ENCODE data around the gene TEDC2.

GRCh38 chr16:2492292-2492691, 32.4 kb downstream of the TEDC2 start:
- TF ChIP-seq POLR2A (IDR thresholded peaks at IDR 0.05; ENCODE audit: control extremely low read depth in 1 of 2, low read depth in 2 of 2, low read length in 2 of 2) = no peak
- TF ChIP-seq POLR2AphosphoS5 (IDR thresholded peaks at IDR 0.05; ENCODE audit: low read depth, low read length) = no peak
- TF ChIP-seq JUND (IDR thresholded peaks at IDR 0.05; ENCODE audit: low read length) = no peak
- no peak for TF ChIP-seq CTCF (IDR thresholded peaks at IDR 0.05; ENCODE audit: control extremely low read depth in 1 of 3, insufficient read depth in 1 of 3, low read depth in 1 of 3, low read length in 3 of 3)
- TF ChIP-seq EZH2 (IDR thresholded peaks at IDR 0.05; ENCODE audit: low read depth, low read length, severe bottlenecking) = no peak
- no peak for TF ChIP-seq HDAC2 (IDR thresholded peaks at IDR 0.05; ENCODE audit: borderline replicate concordance in 1 of 2, low read depth in 2 of 2, low read length in 2 of 2)
- TF ChIP-seq BCL11A (IDR thresholded peaks at IDR 0.05; ENCODE audit: low read depth in 2 of 2, low read length in 2 of 2) = no peak
- no peak for TF ChIP-seq CREB1 (IDR thresholded peaks at IDR 0.05)
- TF ChIP-seq SUZ12 (IDR thresholded peaks at IDR 0.05; ENCODE audit: low read length) = no peak
- no peak for TF ChIP-seq ZNF274 (IDR thresholded peaks at IDR 0.05; ENCODE audit: borderline replicate concordance, extremely low read depth, low read length)
- no peak for TF ChIP-seq YY1 (IDR thresholded peaks at IDR 0.05; ENCODE audit: low read depth, low read length)
- TF ChIP-seq MAX (IDR thresholded peaks at IDR 0.05) = no peak
- TF ChIP-seq USF2 (IDR thresholded peaks at IDR 0.05; ENCODE audit: low read length) = no peak
- TF ChIP-seq RAD21 (IDR thresholded peaks at IDR 0.05 in 1 of 2, conservative IDR thresholded peaks at IDR 0.05 in 1 of 2; ENCODE audit: low read depth in 2 of 2, low read length in 2 of 2) = no peak
